Osteocyte (in vitro differentiated cells): ENCODE results near the gene MTCH2. TPM values are rescaled to one million over a fixed set of nuclear protein-coding genes. Genes with fewer than 3 reads are reported as not detected.
A peak's percentile ranks its signal among the peaks of the same experiment; 100 is the strongest.

Experiments used
- DNase-seq: peaks from one replicate; pipeline ENCODE4 v3.0.0; 2021; ENCODE audit warnings: mixed read lengths; ENCODE audit not compliant: unreplicated experiment; ENCODE audit errors: extremely low spot score
- H3K27ac Mint-ChIP-seq: one replicate; pipeline ENCODE4 v1.8.0; 2021; ENCODE audit warnings: mild to moderate bottlenecking, mixed read lengths; ENCODE audit not compliant: unreplicated experiment
- H3K27me3 Mint-ChIP-seq: one replicate; pipeline ENCODE4 v1.8.0; 2021; ENCODE audit warnings: mixed read lengths; ENCODE audit not compliant: unreplicated experiment
- H3K36me3 Mint-ChIP-seq: one replicate; pipeline ENCODE4 v1.8.0; 2021; ENCODE audit warnings: mixed read lengths; ENCODE audit not compliant: unreplicated experiment
- H3K4me1 Mint-ChIP-seq: one replicate; pipeline ENCODE4 v1.8.0; 2021; ENCODE audit warnings: mixed read lengths; ENCODE audit not compliant: unreplicated experiment
- H3K4me3 Mint-ChIP-seq: one replicate; pipeline ENCODE4 v1.8.0; 2021; ENCODE audit warnings: mild to moderate bottlenecking, moderate library complexity, mixed read lengths; ENCODE audit not compliant: unreplicated experiment
- H3K9me3 Mint-ChIP-seq: one replicate; pipeline ENCODE4 v1.8.0; 2021; ENCODE audit warnings: mixed read lengths; ENCODE audit not compliant: unreplicated experiment
- total RNA-seq: library from RNA; stranded (reverse); gene quantifications from 2 replicates; pipeline ENCODE4 v1.2.1, GENCODE V29; 2021
- TF ChIP-seq, protein P1 (sequence below): fragments of 200-600 bp; sonication (generic); IDR thresholded peaks from 2 replicates; pipeline ENCODE4 v1.5.0; 2021; ENCODE audit warnings: antibody characterized with exemption, mild to moderate bottlenecking, moderate library complexity

The MTCH2 gene
- total RNA-seq, 1 donor from 2014 or later: 84.4 TPM

DNA sequence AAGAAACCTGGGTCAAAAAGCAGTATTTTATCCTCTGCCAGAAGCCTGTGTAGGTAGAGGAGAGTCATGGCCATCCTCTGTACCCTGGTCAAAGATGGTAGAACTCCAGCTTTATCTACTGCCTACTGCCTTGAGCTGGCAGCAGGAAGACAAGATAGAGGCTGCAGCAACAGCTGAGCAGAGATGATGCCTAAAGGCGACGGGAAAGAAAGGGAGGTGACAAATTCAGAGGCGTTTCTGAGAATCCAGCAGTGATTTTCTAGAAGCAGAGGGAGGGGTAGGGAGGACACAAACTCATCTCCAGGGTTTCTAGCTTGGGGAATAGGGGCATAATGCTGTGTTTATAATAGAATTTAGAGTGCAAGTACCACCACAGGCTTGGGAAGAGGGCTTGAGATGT, 32.7 kb downstream of the MTCH2 start:
- Mint-ChIP-seq H3K27ac (no peak overlapping the region), H3K27me3 (no peaks in the 10 kb centered on the region)

DNA sequence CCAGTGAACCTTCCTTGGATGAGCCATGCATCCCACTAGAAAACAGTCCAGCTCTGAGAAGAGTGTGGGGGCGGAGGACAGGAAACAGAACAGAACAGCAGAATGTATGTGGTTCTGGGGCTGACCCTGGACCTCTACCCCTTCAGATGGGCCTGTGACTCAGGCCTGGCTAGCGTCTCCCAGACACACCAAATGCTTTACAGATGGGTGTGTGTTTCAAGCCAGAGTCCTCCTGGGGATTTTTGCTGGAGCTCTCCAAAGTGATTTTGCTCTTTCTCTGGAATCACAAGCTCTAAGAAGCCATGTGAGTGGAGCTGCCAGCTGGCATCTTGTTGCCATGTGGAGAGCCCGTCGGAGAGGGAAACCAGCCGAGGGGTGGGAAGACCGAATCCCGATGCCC, 35.0 kb downstream of the MTCH2 start:
- H3K27me3 Mint-ChIP-seq: no peaks in the 10 kb centered on the region
- TF ChIP-seq, protein P1, sequence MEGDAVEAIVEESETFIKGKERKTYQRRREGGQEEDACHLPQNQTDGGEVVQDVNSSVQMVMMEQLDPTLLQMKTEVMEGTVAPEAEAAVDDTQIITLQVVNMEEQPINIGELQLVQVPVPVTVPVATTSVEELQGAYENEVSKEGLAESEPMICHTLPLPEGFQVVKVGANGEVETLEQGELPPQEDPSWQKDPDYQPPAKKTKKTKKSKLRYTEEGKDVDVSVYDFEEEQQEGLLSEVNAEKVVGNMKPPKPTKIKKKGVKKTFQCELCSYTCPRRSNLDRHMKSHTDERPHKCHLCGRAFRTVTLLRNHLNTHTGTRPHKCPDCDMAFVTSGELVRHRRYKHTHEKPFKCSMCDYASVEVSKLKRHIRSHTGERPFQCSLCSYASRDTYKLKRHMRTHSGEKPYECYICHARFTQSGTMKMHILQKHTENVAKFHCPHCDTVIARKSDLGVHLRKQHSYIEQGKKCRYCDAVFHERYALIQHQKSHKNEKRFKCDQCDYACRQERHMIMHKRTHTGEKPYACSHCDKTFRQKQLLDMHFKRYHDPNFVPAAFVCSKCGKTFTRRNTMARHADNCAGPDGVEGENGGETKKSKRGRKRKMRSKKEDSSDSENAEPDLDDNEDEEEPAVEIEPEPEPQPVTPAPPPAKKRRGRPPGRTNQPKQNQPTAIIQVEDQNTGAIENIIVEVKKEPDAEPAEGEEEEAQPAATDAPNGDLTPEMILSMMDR: no peak
- H3K4me1 Mint-ChIP-seq: peaks cover 21% of the 10 kb centered on the region
- peaks cover 5% of the 10 kb centered on the region for H3K36me3 Mint-ChIP-seq
- no peaks in the 10 kb centered on the region for H3K9me3 Mint-ChIP-seq
- H3K4me3 Mint-ChIP-seq: no peak overlapping the region
- no peak for DNase-seq
- peak overlapping the region; percentile 73 for H3K27ac Mint-ChIP-seq

More for the DNA sequence above, 32.7 kb downstream of the MTCH2 start:
- Mint-ChIP-seq H3K4me3 (no peak overlapping the region), H3K4me1 (peaks cover 21% of the 10 kb centered on the region), H3K36me3 (peaks cover 5% of the 10 kb centered on the region), H3K9me3 (no peaks in the 10 kb centered on the region)
- DNase-seq: no peak
- TF ChIP-seq, protein P1: no peak

DNA sequence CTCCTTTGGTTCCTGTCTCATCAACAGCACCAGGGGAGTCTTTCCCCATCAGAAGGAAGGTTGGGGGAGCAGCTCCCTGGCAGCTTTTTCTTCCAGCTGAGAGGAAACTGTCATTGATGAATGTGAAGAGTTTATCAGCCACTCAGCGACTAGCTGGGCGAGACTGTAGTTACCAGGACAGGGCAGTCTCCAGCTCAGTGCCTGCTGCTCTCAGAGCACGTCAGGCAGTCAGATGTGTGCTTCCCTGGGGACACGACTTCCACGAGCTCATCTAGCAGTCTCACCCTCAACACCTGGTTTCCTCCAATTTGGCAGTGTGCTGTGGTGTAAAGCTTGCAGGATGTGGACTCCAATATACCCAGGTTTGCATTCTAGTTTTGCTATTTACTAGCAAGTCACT, 35.6 kb downstream of the MTCH2 start:
- peak overlapping the region; percentile 3 for H3K27ac Mint-ChIP-seq
- TF ChIP-seq, protein P1: no peak

DNA sequence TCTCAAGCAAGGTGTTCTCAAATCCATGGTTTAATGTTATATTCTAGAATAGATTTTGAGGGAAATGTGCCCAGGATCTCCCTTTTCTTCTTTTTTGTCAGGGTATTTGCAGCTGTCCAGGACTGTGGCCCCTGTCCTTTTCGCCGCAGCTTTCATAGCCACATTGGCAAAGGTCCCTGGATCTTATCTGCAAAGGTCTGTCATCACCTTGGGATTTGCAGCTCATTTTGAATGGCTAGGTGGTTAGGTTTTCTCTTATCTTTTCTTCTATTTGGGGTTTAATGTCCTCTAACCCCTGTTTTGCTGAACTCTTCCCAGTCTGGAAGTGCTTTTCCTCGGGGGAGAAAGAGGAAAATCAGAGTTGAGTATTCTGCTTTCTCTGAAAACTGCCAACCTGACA, 36.4 kb downstream of the MTCH2 start:
- H3K27ac Mint-ChIP-seq: no peak overlapping the region
- peaks cover 21% of the 10 kb centered on the region for H3K4me1 Mint-ChIP-seq
- no peak overlapping the region for H3K4me3 Mint-ChIP-seq
- H3K9me3 Mint-ChIP-seq: no peaks in the 10 kb centered on the region
- H3K27me3 Mint-ChIP-seq: no peaks in the 10 kb centered on the region
- TF ChIP-seq, protein P1: no peak
- no peak for DNase-seq
- peaks cover 5% of the 10 kb centered on the region for H3K36me3 Mint-ChIP-seq

More for the DNA sequence above, 35.6 kb downstream of the MTCH2 start:
- Mint-ChIP-seq H3K4me3 (no peak overlapping the region), H3K4me1 (peaks cover 21% of the 10 kb centered on the region), H3K9me3 (no peaks in the 10 kb centered on the region), H3K36me3 (peaks cover 5% of the 10 kb centered on the region), H3K27me3 (no peaks in the 10 kb centered on the region)
- DNase-seq: no peak

DNA sequence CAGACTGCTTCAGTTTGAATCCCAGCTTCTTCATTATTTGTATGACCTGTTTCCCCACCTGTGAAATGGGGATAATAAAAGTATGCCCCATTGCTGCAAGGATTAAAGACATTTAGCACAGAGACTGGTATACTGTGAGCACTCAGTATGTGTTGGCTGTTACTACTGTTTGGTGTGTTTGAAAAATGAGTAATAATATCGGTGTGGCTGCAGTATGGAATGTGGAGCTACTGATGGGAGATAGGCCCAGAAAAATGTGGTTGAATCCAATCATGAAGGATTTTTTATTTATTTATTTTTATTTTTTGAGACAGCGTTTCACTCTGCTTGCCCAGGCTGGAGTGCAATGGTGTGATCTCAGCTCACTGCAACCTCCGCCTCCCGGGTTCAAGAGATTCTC, 39.1 kb downstream of the MTCH2 start:
- TF ChIP-seq, protein P1: no peak
- Mint-ChIP-seq H3K4me3 (no peak overlapping the region), H3K4me1 (peaks cover 23% of the 10 kb centered on the region), H3K9me3 (no peaks in the 10 kb centered on the region), H3K27ac (no peak overlapping the region), H3K36me3 (peaks cover 3% of the 10 kb centered on the region), H3K27me3 (no peaks in the 10 kb centered on the region)
- DNase-seq: no peak
